NT2/D1 (cell line): ENCODE results near the gene GAN.

Source experiments
- DNase-seq: peaks from one replicate; pipeline ENCODE4 v3.0.0-alpha.2; 2011; ENCODE audit warnings: low read depth, low spot score
- H3K27me3 ChIP-seq: 2 replicates; pipeline ENCODE4 v1.6.0; 2011; ENCODE audit warnings: mild to moderate bottlenecking; ENCODE audit not compliant: insufficient read length, insufficient read depth
- H3K36me3 ChIP-seq: 2 replicates; pipeline ENCODE4 v1.6.1; 2011; ENCODE audit warnings: mild to moderate bottlenecking, low read length, mixed read lengths; ENCODE audit not compliant: insufficient read depth, insufficient read length
- H3K4me1 ChIP-seq: 2 replicates; pipeline ENCODE4 v1.5.1; 2011; ENCODE audit not compliant: insufficient read depth, insufficient read length
- H3K4me3 ChIP-seq: 2 replicates; pipeline ENCODE4 v1.5.1; 2011; ENCODE audit warnings: low read depth; ENCODE audit not compliant: insufficient read length
- H3K9ac ChIP-seq: 2 replicates; pipeline ENCODE4 v1.6.0; 2011; ENCODE audit warnings: low read depth; ENCODE audit not compliant: insufficient read length
- H3K9me3 ChIP-seq: 2 replicates; pipeline ENCODE4 v1.5.1; 2011; ENCODE audit warnings: mild to moderate bottlenecking, low read length; ENCODE audit not compliant: insufficient read depth
- SUZ12 ChIP-seq: IDR thresholded peaks from 2 replicates; pipeline ENCODE4 v1.6.1; 2011; ENCODE audit not compliant: insufficient read length, insufficient read depth; ENCODE audit errors: extremely low read depth
- YY1 ChIP-seq: IDR thresholded peaks from 2 replicates; pipeline ENCODE4 v1.6.1; 2011; ENCODE audit not compliant: insufficient read length, insufficient read depth
- ZNF274 ChIP-seq: IDR thresholded peaks from 2 replicates; pipeline ENCODE4 v1.6.1; 2011; ENCODE audit warnings: mild to moderate bottlenecking, low read depth, low read length

Gene GAN

DNA sequence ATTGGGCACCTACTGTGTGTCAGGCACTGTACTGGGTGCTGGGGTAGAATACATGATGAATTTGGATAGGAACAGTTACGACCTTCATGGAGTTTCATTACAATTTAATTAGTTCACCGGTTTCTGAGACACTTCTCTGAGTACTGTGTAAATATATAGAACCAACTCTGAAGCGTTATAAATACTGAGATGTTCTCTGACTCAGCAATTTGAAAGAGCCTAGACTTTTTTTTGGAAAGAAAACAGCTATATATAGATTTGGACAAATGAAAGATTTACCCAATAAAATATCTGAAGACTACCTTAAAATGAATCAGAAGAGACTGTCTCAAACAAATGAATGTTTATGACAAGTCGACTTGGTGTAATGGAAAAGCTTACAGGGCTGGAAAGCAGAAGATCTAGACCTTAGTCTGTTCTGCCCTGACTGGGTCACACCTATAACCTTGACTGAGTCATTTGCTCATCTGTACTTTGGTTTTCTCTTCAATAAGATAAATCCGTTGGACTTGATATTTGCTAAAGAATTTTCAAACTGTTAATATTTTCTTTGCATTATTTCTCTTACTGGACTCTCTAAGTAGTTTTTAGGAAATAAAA lies 4.6 kb upstream of the GAN start:
- no peaks in the 10 kb centered on the region for H3K27me3 ChIP-seq
- no peak for DNase-seq

DNA sequence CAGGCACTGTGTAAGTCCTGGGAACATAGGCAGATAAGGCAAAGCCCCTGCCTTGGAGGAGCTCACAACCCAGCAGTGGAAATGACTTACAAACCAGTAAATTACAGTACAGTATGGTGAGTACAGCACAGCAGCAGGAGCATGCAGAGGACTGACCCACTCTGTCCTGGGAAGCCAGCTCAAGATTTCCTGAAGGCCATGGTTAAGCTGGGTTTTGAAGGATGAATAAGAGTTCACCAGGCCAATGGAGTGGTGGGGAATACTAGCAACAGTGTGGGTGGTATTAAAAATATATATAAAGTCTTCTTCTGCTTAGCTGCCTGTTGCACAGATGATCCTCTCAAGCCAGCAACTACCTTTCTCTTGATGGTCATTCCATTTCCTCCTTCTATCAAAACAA lies 3.0 kb upstream of the GAN start:
- Histone ChIP-seq H3K4me3 (no peak overlapping the region), H3K9me3 (no peaks in the 10 kb centered on the region)
- TF ChIP-seq YY1 (no peak), ZNF274 (no peak), SUZ12 (no peak)

More for the DNA sequence above, 4.6 kb upstream of the GAN start:
- Histone ChIP-seq H3K4me3 (no peak overlapping the region), H3K9ac (no peak overlapping the region), H3K4me1 (no peaks in the 10 kb centered on the region), H3K36me3 (peaks cover 18% of the 10 kb centered on the region), H3K9me3 (no peaks in the 10 kb centered on the region)
- TF ChIP-seq SUZ12 (no peak), ZNF274 (no peak), YY1 (no peak)

DNA sequence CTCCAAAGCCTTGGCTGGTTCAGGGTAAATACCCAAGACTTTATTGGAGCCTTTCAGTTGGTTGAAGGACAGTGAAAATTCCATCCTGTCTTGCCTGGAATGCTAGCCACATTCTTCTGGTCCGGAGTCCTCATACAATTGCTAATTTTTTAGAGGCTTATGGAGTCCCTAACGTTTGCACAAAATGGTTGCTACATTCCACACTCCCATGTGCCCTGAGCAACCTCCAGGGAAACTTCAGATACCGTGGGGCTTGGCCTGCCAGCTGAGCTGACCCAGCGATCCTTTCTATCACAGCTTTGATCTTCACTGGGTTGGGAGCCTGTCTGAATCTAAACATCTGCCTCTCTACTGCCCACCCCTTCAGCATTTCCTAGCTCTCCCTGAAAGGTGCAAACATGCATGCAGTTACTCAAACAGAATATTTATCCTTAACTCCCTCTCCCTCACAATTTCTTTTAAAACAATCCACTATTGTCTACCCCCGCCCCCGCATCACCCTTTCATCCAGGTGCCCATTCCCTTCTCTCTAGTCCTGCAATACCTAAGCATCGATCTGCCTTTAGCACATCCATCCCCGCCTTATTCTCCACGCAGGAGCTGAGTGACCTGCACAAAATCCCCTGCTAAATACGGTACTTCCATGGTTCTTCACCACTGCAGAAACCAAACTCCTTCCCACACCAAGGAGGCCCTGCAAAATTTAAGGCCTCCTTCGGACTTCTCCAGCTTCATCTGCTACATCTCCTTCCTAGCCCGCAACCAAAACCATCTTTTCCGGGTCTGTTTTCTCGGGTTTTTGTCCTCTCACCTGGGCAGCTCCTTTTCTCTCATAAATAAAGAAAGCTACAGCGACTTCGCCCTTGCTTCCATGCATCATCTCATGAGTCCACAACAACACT lies 810 bp upstream of the GAN start:
- peak; percentile 44 for TF ChIP-seq YY1
- TF ChIP-seq SUZ12: no peak
- TF ChIP-seq ZNF274: no peak
- peak; percentile 81 for DNase-seq

More for the DNA sequence above, 3.0 kb upstream of the GAN start:
- no peak for DNase-seq
- Histone ChIP-seq H3K4me1 (no peaks in the 10 kb centered on the region), H3K27me3 (peaks cover 5% of the 10 kb centered on the region), H3K9ac (no peak overlapping the region), H3K36me3 (peaks cover 18% of the 10 kb centered on the region)

DNA sequence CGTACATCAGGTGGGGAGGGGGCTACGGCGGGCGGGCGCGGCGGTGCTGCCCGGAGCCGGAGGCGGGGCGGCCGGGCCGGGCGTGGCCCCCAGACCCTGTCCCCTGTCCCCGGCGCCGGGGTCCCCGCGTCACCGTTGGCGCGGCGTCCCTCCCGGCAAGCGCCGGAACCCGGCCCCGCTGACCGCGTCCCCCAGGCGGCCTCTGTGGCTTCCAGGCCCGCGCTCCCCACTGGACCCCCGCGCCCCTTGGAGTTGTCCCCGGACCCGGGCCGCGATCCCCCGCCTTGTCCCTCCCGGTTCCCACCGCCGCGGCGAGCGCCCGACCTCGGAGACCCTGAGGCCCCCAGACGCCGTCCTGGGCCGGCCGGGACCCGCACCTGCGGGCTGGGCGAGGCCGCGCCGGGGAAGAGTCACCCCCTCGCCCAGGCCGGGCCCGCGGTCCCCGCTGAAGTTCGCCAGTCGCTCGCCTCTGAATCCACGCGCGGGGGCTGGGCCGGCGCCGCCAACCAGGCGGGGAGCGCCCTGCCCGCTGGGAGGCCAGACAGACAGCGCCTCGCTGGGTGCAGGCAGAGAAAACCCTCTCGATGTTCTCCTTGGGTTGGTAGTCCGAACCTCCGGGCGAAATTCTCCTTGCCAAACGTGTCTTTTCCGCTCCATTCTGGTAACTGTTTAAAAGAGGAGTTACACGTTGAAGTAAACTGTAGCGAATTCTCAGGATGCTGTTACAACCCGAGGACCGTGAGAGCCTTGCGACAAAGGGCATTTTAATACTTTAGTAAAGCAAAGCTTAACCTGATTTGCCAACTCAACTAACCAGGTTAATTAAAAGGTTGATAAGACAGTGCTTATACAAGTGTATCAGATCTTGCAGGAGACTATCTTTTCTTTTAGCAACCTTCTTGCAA lies 761 bp downstream of the GAN start:
- H3K4me1 ChIP-seq: no peaks in the 10 kb centered on the region
- H3K4me3 ChIP-seq: peak overlapping the region; percentile 97
- H3K9me3 ChIP-seq: no peaks in the 10 kb centered on the region
- DNase-seq: no peak
- H3K36me3 ChIP-seq: peaks cover 18% of the 10 kb centered on the region
- peaks cover 5% of the 10 kb centered on the region for H3K27me3 ChIP-seq
- TF ChIP-seq SUZ12 (no peak), ZNF274 (no peak), YY1 (no peak)
- peak overlapping the region; percentile 93 for H3K9ac ChIP-seq

More for the DNA sequence above, 810 bp upstream of the GAN start:
- Histone ChIP-seq H3K27me3 (peaks cover 5% of the 10 kb centered on the region), H3K4me3 (peak overlapping the region; percentile 97), H3K9me3 (no peaks in the 10 kb centered on the region), H3K4me1 (no peaks in the 10 kb centered on the region), H3K9ac (peak overlapping the region; percentile 91), H3K36me3 (peaks cover 18% of the 10 kb centered on the region)

DNA sequence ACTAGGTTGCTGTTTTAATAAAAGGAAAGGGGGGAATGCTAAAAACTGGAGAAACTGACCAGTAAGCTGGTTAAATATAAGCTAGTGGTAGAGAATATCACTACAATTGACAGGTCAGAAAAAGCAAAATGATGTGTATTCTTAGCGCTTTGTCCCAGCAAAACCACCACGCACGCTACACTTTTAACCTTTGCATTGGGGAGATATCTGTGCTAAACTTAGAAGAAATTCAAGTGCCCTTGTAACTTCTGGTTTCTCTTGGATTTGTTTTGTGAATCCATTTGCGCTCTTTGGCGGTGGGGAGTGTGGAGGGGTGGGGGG lies 1.4 kb downstream of the GAN start:
- Histone ChIP-seq H3K9ac (peak overlapping the region; percentile 93), H3K4me1 (no peaks in the 10 kb centered on the region), H3K4me3 (peak overlapping the region; percentile 97), H3K9me3 (no peaks in the 10 kb centered on the region), H3K36me3 (peaks cover 18% of the 10 kb centered on the region), H3K27me3 (peaks cover 5% of the 10 kb centered on the region)
- TF ChIP-seq ZNF274 (no peak), YY1 (no peak), SUZ12 (no peak)
- DNase-seq: no peak

DNA sequence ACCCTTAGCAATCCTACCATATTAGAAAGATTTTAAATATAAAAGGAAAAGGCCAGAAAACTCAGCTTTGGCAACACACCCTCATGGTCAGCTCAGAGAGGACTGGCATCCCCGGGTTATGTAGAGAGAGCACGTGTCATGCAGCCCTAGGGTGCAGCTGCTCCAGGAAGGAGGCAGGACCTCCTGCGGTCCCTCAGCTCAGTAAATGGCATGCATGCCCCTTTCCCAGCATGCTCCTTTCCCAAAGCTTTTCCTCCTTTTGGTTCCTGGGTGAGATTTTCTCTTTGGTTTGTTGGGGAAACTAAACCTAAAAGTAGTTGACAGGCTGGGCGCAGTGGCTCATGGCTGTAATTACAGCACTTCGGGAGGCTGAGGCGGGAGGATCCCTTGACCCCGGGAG lies 3.9 kb downstream of the GAN start:
- Histone ChIP-seq H3K27me3 (peaks cover 5% of the 10 kb centered on the region), H3K9me3 (no peaks in the 10 kb centered on the region), H3K36me3 (peaks cover 14% of the 10 kb centered on the region), H3K9ac (no peak overlapping the region), H3K4me1 (no peaks in the 10 kb centered on the region), H3K4me3 (no peak overlapping the region)
- no peak for TF ChIP-seq ZNF274
- DNase-seq: no peak
